ENCODE data around the gene TBC1D2.

The TBC1D2 gene

GRCh38 chr9:98195671-98196070 is 59.8 kb downstream of the TBC1D2 start:
- H3K27me3 ChIP-seq (ENCODE audit: control insufficient read depth, insufficient read depth, low read length, poor library complexity, severe bottlenecking) = peaks cover 17% of the 10 kb centered on the region
- no peaks in the 10 kb centered on the region for H3K36me3 ChIP-seq (ENCODE audit: control insufficient read depth, insufficient read depth, low read length)
- no peaks in the 10 kb centered on the region for H3K4me1 ChIP-seq (ENCODE audit: control insufficient read depth, insufficient read depth, low read length)
- 85 to 90% methylated on average over 3 to 4 of the region's 4 CpGs for WGBS, 2 experiments
- no peaks in the 10 kb centered on the region for H3K9me3 ChIP-seq (ENCODE audit: control insufficient read depth, low read length)
- no peak overlapping the region for H3K4me3 ChIP-seq (ENCODE audit: insufficient read depth, low read depth, low read length)
- H3K27ac ChIP-seq (ENCODE audit: insufficient read depth, low read depth, low read length, poor library complexity, severe bottlenecking) = no peak overlapping the region

GRCh38 chr9:98193336-98193944 is 62.0 kb downstream of the TBC1D2 start:
- no peaks in the 10 kb centered on the region for H3K36me3 ChIP-seq (ENCODE audit: control insufficient read depth, insufficient read depth, low read length)
- no peak overlapping the region for H3K4me3 ChIP-seq (ENCODE audit: insufficient read depth, low read depth, low read length)
- no peaks in the 10 kb centered on the region for H3K4me1 ChIP-seq (ENCODE audit: control insufficient read depth, insufficient read depth, low read length)
- H3K9me3 ChIP-seq (ENCODE audit: control insufficient read depth, low read length) = no peaks in the 10 kb centered on the region
- no peak overlapping the region for H3K27ac ChIP-seq (ENCODE audit: insufficient read depth, low read depth, low read length, poor library complexity, severe bottlenecking)
- 68 to 79% methylated on average over 7 of the region's 8 CpGs for WGBS, 2 experiments
- peaks cover 20% of the 10 kb centered on the region for H3K27me3 ChIP-seq (ENCODE audit: control insufficient read depth, insufficient read depth, low read length, poor library complexity, severe bottlenecking)

GRCh38 chr9:98192503-98193335 is 62.7 kb downstream of the TBC1D2 start, which contains the start of gene CORO2A:
Gene CORO2A (minus strand): TSS chr9:98192637. CDS start chr9:98157660, 34,977 bp downstream.
- no peaks in the 10 kb centered on the region for H3K9me3 ChIP-seq (ENCODE audit: control insufficient read depth, low read length)
- 0 to 1% methylated on average over 95 of the region's 95 CpGs for WGBS, 2 experiments

GRCh38 chr9:98191671-98192502 is 63.6 kb downstream of the TBC1D2 start:
- H3K9me3 ChIP-seq (ENCODE audit: control insufficient read depth, low read length) = no peaks in the 10 kb centered on the region
- H3K4me3 ChIP-seq (ENCODE audit: insufficient read depth, low read depth, low read length) = peak overlapping the region; percentile 42
- 9 to 10% methylated on average over 47 of the region's 47 CpGs for WGBS, 2 experiments
- no peaks in the 10 kb centered on the region for H3K4me1 ChIP-seq (ENCODE audit: control insufficient read depth, insufficient read depth, low read length)
- H3K27ac ChIP-seq (ENCODE audit: insufficient read depth, low read depth, low read length, poor library complexity, severe bottlenecking) = no peak overlapping the region
- no peaks in the 10 kb centered on the region for H3K36me3 ChIP-seq (ENCODE audit: control insufficient read depth, insufficient read depth, low read length)
- peaks cover 20% of the 10 kb centered on the region for H3K27me3 ChIP-seq (ENCODE audit: control insufficient read depth, insufficient read depth, low read length, poor library complexity, severe bottlenecking)

More at GRCh38 chr9:98192503-98193335, 62.7 kb downstream of the TBC1D2 start, which contains the start of gene CORO2A:
- Histone ChIP-seq H3K4me1 (ENCODE audit: control insufficient read depth, insufficient read depth, low read length) (no peaks in the 10 kb centered on the region), H3K36me3 (ENCODE audit: control insufficient read depth, insufficient read depth, low read length) (no peaks in the 10 kb centered on the region), H3K27me3 (ENCODE audit: control insufficient read depth, insufficient read depth, low read length, poor library complexity, severe bottlenecking) (peaks cover 20% of the 10 kb centered on the region), H3K27ac (ENCODE audit: insufficient read depth, low read depth, low read length, poor library complexity, severe bottlenecking) (no peak within 1 kb of the TSS), H3K4me3 (ENCODE audit: insufficient read depth, low read depth, low read length) (peak within 1 kb of the TSS; percentile 42)

- peaks cover 20% of the 10 kb centered on the region for H3K27me3 ChIP-seq (ENCODE audit: control insufficient read depth, insufficient read depth, low read length, poor library complexity, severe bottlenecking)
- H3K4me1 ChIP-seq (ENCODE audit: control insufficient read depth, insufficient read depth, low read length) = no peaks in the 10 kb centered on the region
- WGBS, 2 experiments = 72 to 81% methylated on average over 5 of the region's 5 CpGs
- no peaks in the 10 kb centered on the region for H3K9me3 ChIP-seq (ENCODE audit: control insufficient read depth, low read length)
- no peaks in the 10 kb centered on the region for H3K36me3 ChIP-seq (ENCODE audit: control insufficient read depth, insufficient read depth, low read length)
- no peak overlapping the region for H3K4me3 ChIP-seq (ENCODE audit: insufficient read depth, low read depth, low read length)
- no peak overlapping the region for H3K27ac ChIP-seq (ENCODE audit: insufficient read depth, low read depth, low read length, poor library complexity, severe bottlenecking)
These were observed 64.3 kb downstream of the TBC1D2 start for GRCh38 chr9:98191181-98191608.

- H3K4me1 ChIP-seq (ENCODE audit: control insufficient read depth, insufficient read depth, low read length) = no peaks in the 10 kb centered on the region
- peaks cover 20% of the 10 kb centered on the region for H3K27me3 ChIP-seq (ENCODE audit: control insufficient read depth, insufficient read depth, low read length, poor library complexity, severe bottlenecking)
- H3K9me3 ChIP-seq (ENCODE audit: control insufficient read depth, low read length) = no peaks in the 10 kb centered on the region
- no peak overlapping the region for H3K27ac ChIP-seq (ENCODE audit: insufficient read depth, low read depth, low read length, poor library complexity, severe bottlenecking)
- no peaks in the 10 kb centered on the region for H3K36me3 ChIP-seq (ENCODE audit: control insufficient read depth, insufficient read depth, low read length)
- H3K4me3 ChIP-seq (ENCODE audit: insufficient read depth, low read depth, low read length) = no peak overlapping the region
- WGBS, 2 experiments = 91 to 93% methylated on average over 5 of the region's 5 CpGs
These were observed 64.7 kb downstream of the TBC1D2 start for GRCh38 chr9:98190757-98191105.

GRCh38 chr9:98189412-98189811 is 66.0 kb downstream of the TBC1D2 start:
- Histone ChIP-seq H3K4me1 (ENCODE audit: control insufficient read depth, insufficient read depth, low read length) (no peaks in the 10 kb centered on the region), H3K4me3 (ENCODE audit: insufficient read depth, low read depth, low read length) (no peak overlapping the region), H3K9me3 (ENCODE audit: control insufficient read depth, low read length) (no peaks in the 10 kb centered on the region), H3K36me3 (ENCODE audit: control insufficient read depth, insufficient read depth, low read length) (no peaks in the 10 kb centered on the region), H3K27ac (ENCODE audit: insufficient read depth, low read depth, low read length, poor library complexity, severe bottlenecking) (no peak overlapping the region), H3K27me3 (ENCODE audit: control insufficient read depth, insufficient read depth, low read length, poor library complexity, severe bottlenecking) (peaks cover 20% of the 10 kb centered on the region)
- 91 to 93% methylated on average over 6 of the region's 6 CpGs for WGBS, 2 experiments

- H3K27ac ChIP-seq (ENCODE audit: insufficient read depth, low read depth, low read length, poor library complexity, severe bottlenecking) = no peak overlapping the region
- no peaks in the 10 kb centered on the region for H3K9me3 ChIP-seq (ENCODE audit: control insufficient read depth, low read length)
- WGBS, 2 experiments = 92 to 95% methylated on average over 5 of the region's 5 CpGs
- H3K4me1 ChIP-seq (ENCODE audit: control insufficient read depth, insufficient read depth, low read length) = no peaks in the 10 kb centered on the region
- H3K36me3 ChIP-seq (ENCODE audit: control insufficient read depth, insufficient read depth, low read length) = no peaks in the 10 kb centered on the region
- H3K27me3 ChIP-seq (ENCODE audit: control insufficient read depth, insufficient read depth, low read length, poor library complexity, severe bottlenecking) = peaks cover 20% of the 10 kb centered on the region
- H3K4me3 ChIP-seq (ENCODE audit: insufficient read depth, low read depth, low read length) = no peak overlapping the region
These were observed 67.5 kb downstream of the TBC1D2 start for GRCh38 chr9:98187926-98188325.

GRCh38 chr9:98186236-98186635 is 69.2 kb downstream of the TBC1D2 start:
- Histone ChIP-seq H3K4me1 (ENCODE audit: control insufficient read depth, insufficient read depth, low read length) (no peaks in the 10 kb centered on the region), H3K36me3 (ENCODE audit: control insufficient read depth, insufficient read depth, low read length) (no peaks in the 10 kb centered on the region), H3K4me3 (ENCODE audit: insufficient read depth, low read depth, low read length) (no peak overlapping the region), H3K9me3 (ENCODE audit: control insufficient read depth, low read length) (no peaks in the 10 kb centered on the region), H3K27ac (ENCODE audit: insufficient read depth, low read depth, low read length, poor library complexity, severe bottlenecking) (no peak overlapping the region), H3K27me3 (ENCODE audit: control insufficient read depth, insufficient read depth, low read length, poor library complexity, severe bottlenecking) (peaks cover 8% of the 10 kb centered on the region)
- WGBS, 2 experiments = 93 to 100% methylated on average over 1 of the region's 1 CpG
